Activated CD8-positive, alpha-beta memory T cell treated with anti-CD3 and anti-CD28 coated beads, Interleukin-2, amount 10 ng/mL, durations not matched to agents 7 days and 5 days (primary cell): ENCODE data around the gene IL27RA. TPM values are rescaled to one million over a fixed set of nuclear protein-coding genes. Genes with fewer than 3 reads are reported as not detected.
"Not testable (repeated sequence)": the region's sequence is repeated elsewhere in the genome, so short reads cannot be mapped to it uniquely, and the experiment has no call there.

ENCODE experiments used
- ATAC-seq: fragments of 150-1000 bp; cut with Tn5 transposase; one replicate; pipeline ENCODE4 v1.10.0; 2021; ENCODE audit warnings: moderate library complexity
- CTCF ChIA-PET: fragments of 350-600 bp; sonication (Branson Sonifier 250); formaldehyde crosslinking; loops from one replicate; lab custom pipeline; 2021; ENCODE audit warnings: antibody characterized with exemption; lab: Charles Lee
- DNase-seq: peaks from one replicate; pipeline ENCODE4 v3.0.0-alpha.2; 2020
- H3K27ac Mint-ChIP-seq: one replicate; pipeline ENCODE4 v1.8.0; 2021; ENCODE audit warnings: mild to moderate bottlenecking, mixed read lengths
- H3K27me3 Mint-ChIP-seq: one replicate; pipeline ENCODE4 v1.8.0; 2021; ENCODE audit warnings: mixed read lengths
- H3K36me3 Mint-ChIP-seq: one replicate; pipeline ENCODE4 v1.8.0; 2021; ENCODE audit warnings: mild to moderate bottlenecking, mixed read lengths
- H3K4me1 Mint-ChIP-seq: one replicate; pipeline ENCODE4 v1.8.0; 2021; ENCODE audit warnings: mixed read lengths
- H3K4me3 Mint-ChIP-seq: one replicate; pipeline ENCODE4 v1.8.0; 2021; ENCODE audit warnings: mild to moderate bottlenecking, moderate library complexity, mixed read lengths
- H3K9me3 Mint-ChIP-seq: one replicate; pipeline ENCODE4 v1.8.0; 2022; ENCODE audit warnings: low read depth, mixed read lengths
- total RNA-seq, 2 experiments: library from RNA; stranded (reverse); gene quantifications; one replicate each; pipeline ENCODE4 v1.2.3, GENCODE V29; 2021

Gene IL27RA
- total RNA-seq, 2 experiments from 2014 or later, result 29.7 to 60.3 TPM

- Mint-ChIP-seq H3K4me3 (no peak overlapping the region), H3K27me3 (peaks cover 2% of the 10 kb centered on the region), H3K9me3 (no peaks in the 10 kb centered on the region), H3K27ac (no peak overlapping the region), H3K4me1 (peaks cover 2% of the 10 kb centered on the region), H3K36me3 (peaks cover 35% of the 10 kb centered on the region)
- CTCF ChIA-PET, result interaction anchor here (1.1 to 10.2 kb wide), 4 partner anchors 7 to 173 kb away, joined by 3 to 86 read pairs (median 6); no protein-coding TSS in a partner anchor
- DNase-seq, result no peak
- no peak for ATAC-seq
Measured at GRCh38 chr19:14050512-14050911, 18.9 kb downstream of the IL27RA start.

DNA sequence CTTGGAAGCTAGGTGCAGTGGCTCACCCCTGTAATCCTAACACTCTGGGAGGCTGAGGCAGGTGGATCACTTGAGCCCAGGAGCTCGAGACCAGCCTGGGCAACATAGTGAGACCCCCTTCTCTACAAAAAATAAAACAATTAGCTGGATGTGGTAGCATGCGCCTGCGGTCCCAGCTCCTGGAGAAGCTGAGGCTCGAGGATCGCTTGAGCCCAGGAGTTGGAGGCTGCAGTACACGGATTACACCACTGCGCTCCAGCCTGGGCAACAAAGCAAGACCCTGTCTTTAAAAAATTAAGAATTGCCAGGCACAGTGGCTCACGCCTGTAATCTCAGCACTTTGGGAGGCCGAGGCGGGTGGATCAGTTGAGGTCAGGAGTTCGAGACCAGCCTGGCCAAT is 19.4 kb downstream of the IL27RA start:
- H3K27ac Mint-ChIP-seq, H3K9me3 Mint-ChIP-seq, H3K4me3 Mint-ChIP-seq, DNase-seq, H3K4me1 Mint-ChIP-seq, H3K27me3 Mint-ChIP-seq, ATAC-seq: not testable (repeated sequence)
- CTCF ChIA-PET, result interaction anchor here (1.1 to 10.2 kb wide), 3 partner anchors 8 to 173 kb away, joined by 3 to 86 read pairs (median 3); no protein-coding TSS in a partner anchor
- peaks cover 34% of the 10 kb centered on the region for H3K36me3 Mint-ChIP-seq

DNA sequence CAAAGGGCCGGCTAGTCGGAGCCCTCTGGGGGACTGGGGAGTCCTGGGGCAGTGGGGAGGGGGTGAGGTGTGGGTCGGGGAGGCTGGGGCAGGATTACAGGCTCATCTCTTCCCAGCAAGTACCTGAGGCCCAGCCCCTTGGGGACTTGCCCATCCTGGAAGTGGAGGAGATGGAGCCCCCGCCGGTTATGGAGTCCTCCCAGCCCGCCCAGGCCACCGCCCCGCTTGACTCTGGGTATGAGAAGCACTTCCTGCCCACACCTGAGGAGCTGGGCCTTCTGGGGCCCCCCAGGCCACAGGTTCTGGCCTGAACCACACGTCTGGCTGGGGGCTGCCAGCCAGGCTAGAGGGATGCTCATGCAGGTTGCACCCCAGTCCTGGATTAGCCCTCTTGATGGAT is 20.4 kb downstream of the IL27RA start:
- H3K36me3 Mint-ChIP-seq, result peaks cover 29% of the 10 kb centered on the region
- H3K27me3 Mint-ChIP-seq, result peaks cover 12% of the 10 kb centered on the region
- no peak overlapping the region for H3K27ac Mint-ChIP-seq
- no peak overlapping the region for H3K4me3 Mint-ChIP-seq
- H3K4me1 Mint-ChIP-seq, result no peaks in the 10 kb centered on the region
- H3K9me3 Mint-ChIP-seq, result no peaks in the 10 kb centered on the region
- CTCF ChIA-PET, result interaction anchor here (0.9 to 1.4 kb wide), 3 partner anchors 9 to 180 kb away, joined by 3 to 8 read pairs (median 5); no protein-coding TSS in a partner anchor
- no peak for DNase-seq
- ATAC-seq, result no peak

- H3K27ac Mint-ChIP-seq, result no peak overlapping the region
- ATAC-seq, result no peak
- H3K27me3 Mint-ChIP-seq, result peaks cover 16% of the 10 kb centered on the region
- DNase-seq, result no peak
- peaks cover 29% of the 10 kb centered on the region for H3K36me3 Mint-ChIP-seq
- no peaks in the 10 kb centered on the region for H3K9me3 Mint-ChIP-seq
- CTCF ChIA-PET, result interaction anchor here (0.8 to 1.3 kb wide), 5 partner anchors 10 to 180 kb away, joined by 3 to 8 read pairs (median 5); partner anchors contain the start of gene IL27RA
- H3K4me1 Mint-ChIP-seq, result no peaks in the 10 kb centered on the region
- no peak overlapping the region for H3K4me3 Mint-ChIP-seq
Measured at GRCh38 chr19:14052470-14052869, 20.9 kb downstream of the IL27RA start.

- Mint-ChIP-seq H3K4me1 (peaks cover 3% of the 10 kb centered on the region), H3K27ac (no peak overlapping the region), H3K36me3 (peaks cover 29% of the 10 kb centered on the region), H3K27me3 (peaks cover 21% of the 10 kb centered on the region), H3K4me3 (no peak overlapping the region), H3K9me3 (no peaks in the 10 kb centered on the region)
- DNase-seq, result no peak
- ATAC-seq, result no peak
- CTCF ChIA-PET, result interaction anchor here (0.8 to 1.3 kb wide), 6 partner anchors 9 to 181 kb away, joined by 3 to 8 read pairs (median 4); partner anchors contain the start of genes IL27RA and PALM3
Measured at GRCh38 chr19:14053032-14053431, 21.5 kb downstream of the IL27RA start.

GRCh38 chr19:14053500-14053899 is 21.9 kb downstream of the IL27RA start:
- Mint-ChIP-seq H3K36me3 (peaks cover 25% of the 10 kb centered on the region), H3K27me3 (peaks cover 26% of the 10 kb centered on the region), H3K9me3 (no peaks in the 10 kb centered on the region), H3K27ac (no peak overlapping the region), H3K4me3 (no peak overlapping the region), H3K4me1 (peaks cover 6% of the 10 kb centered on the region)
- DNase-seq (no peak), ATAC-seq (no peak)
- CTCF ChIA-PET, result interaction anchor here (0.9 to 1.3 kb wide), 5 partner anchors 8 to 151 kb away, joined by 3 to 8 read pairs (median 4); partner anchors contain the start of genes IL27RA and PALM3

DNA sequence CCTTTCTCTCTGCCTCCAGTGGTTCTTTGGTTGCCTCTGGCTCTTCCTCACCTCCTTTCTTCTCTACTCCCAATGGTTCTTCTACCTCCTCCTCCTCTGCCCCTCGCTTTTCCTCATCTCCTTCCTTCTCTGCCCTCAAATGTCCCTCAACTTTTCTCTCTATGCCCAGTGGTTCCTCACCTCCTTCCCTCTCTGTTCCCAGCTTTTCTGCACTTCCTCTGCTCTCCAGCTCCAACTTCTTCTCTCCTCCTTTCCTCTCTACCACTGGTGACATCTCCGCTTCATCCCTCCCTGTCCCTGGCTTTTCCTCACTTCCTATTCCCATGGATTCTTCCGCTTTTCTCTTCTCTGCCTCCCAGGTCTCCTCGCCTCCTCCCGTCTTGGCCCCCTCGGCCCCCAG is 22.5 kb downstream of the IL27RA start:
- H3K4me3 Mint-ChIP-seq, result no peak overlapping the region
- peaks cover 12% of the 10 kb centered on the region for H3K4me1 Mint-ChIP-seq
- CTCF ChIA-PET, result interaction anchor here (0.8 to 1.2 kb wide), 5 partner anchors 11 to 183 kb away, joined by 3 read pairs; partner anchors contain the start of gene IL27RA
- DNase-seq (no peak), ATAC-seq (no peak)
- H3K27me3 Mint-ChIP-seq, result peaks cover 32% of the 10 kb centered on the region
- H3K27ac Mint-ChIP-seq, result no peak overlapping the region
- no peaks in the 10 kb centered on the region for H3K9me3 Mint-ChIP-seq
- H3K36me3 Mint-ChIP-seq, result peaks cover 21% of the 10 kb centered on the region

DNA sequence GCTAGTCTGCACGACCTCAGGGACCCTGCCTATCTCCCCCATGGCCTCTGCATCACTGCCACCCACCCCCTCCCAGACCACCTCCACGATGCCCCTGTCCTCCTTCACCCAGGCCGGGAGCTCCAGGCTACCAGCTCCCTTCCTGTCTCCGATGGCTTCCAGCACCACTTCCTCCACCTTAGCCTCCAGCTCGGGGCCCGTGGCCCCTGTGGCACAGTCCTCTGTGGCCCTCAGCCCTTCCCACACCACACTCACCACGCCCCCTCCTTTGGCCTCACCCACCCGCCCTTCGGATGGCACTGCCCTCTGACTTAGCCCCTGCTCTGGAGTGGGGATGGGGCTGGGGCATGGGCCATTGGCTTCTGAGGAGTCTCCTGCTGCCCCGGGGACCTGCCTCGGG is 23.2 kb downstream of the IL27RA start:
- Mint-ChIP-seq H3K4me1 (peaks cover 12% of the 10 kb centered on the region), H3K36me3 (peaks cover 19% of the 10 kb centered on the region), H3K27me3 (peaks cover 37% of the 10 kb centered on the region), H3K27ac (no peak overlapping the region), H3K9me3 (no peaks in the 10 kb centered on the region), H3K4me3 (no peak overlapping the region)
- CTCF ChIA-PET, result interaction anchor here (0.8 to 1.2 kb wide), 5 partner anchors 11 to 183 kb away, joined by 3 read pairs; partner anchors contain the start of gene IL27RA
- no peak for DNase-seq
- no peak for ATAC-seq

GRCh38 chr19:14055396-14055795 is 23.8 kb downstream of the IL27RA start:
- DNase-seq (no peak), ATAC-seq (no peak)
- peaks cover 42% of the 10 kb centered on the region for H3K27me3 Mint-ChIP-seq
- H3K9me3 Mint-ChIP-seq, result no peaks in the 10 kb centered on the region
- peaks cover 12% of the 10 kb centered on the region for H3K4me1 Mint-ChIP-seq
- H3K4me3 Mint-ChIP-seq, result no peak overlapping the region
- H3K27ac Mint-ChIP-seq, result no peak overlapping the region
- CTCF ChIA-PET, result interaction anchor here (1.1 to 7.5 kb wide), 4 partner anchors 7 to 175 kb away, joined by 3 to 118 read pairs (median 25); partner anchors contain the start of gene MISP3
- H3K36me3 Mint-ChIP-seq, result peaks cover 15% of the 10 kb centered on the region

- H3K27me3 Mint-ChIP-seq, result peaks cover 45% of the 10 kb centered on the region
- no peak overlapping the region for H3K27ac Mint-ChIP-seq
- ATAC-seq, result no peak
- CTCF ChIA-PET, result interaction anchor here (0.9 to 7.5 kb wide), 7 partner anchors 8 to 181 kb away, joined by 3 to 118 read pairs (median 3); partner anchors contain the start of gene MISP3
- DNase-seq, result no peak
- no peaks in the 10 kb centered on the region for H3K9me3 Mint-ChIP-seq
- H3K4me3 Mint-ChIP-seq, result no peak overlapping the region
- peaks cover 12% of the 10 kb centered on the region for H3K4me1 Mint-ChIP-seq
- H3K36me3 Mint-ChIP-seq, result peaks cover 14% of the 10 kb centered on the region
Measured at GRCh38 chr19:14056069-14056666, 24.6 kb downstream of the IL27RA start.

- Mint-ChIP-seq H3K4me3 (peak overlapping the region; percentile 3), H3K27me3 (peaks cover 45% of the 10 kb centered on the region), H3K27ac (no peak overlapping the region), H3K9me3 (no peaks in the 10 kb centered on the region), H3K4me1 (peaks cover 12% of the 10 kb centered on the region), H3K36me3 (peaks cover 10% of the 10 kb centered on the region)
- CTCF ChIA-PET, result interaction anchor here (0.7 to 7.5 kb wide), 16 partner anchors 8 to 195 kb away, joined by 3 to 118 read pairs (median 3); partner anchors contain the start of genes IL27RA, MISP3 and PRKACA
- no peak for ATAC-seq
- DNase-seq, result no peak
Measured at GRCh38 chr19:14056741-14057356, 25.3 kb downstream of the IL27RA start.

DNA sequence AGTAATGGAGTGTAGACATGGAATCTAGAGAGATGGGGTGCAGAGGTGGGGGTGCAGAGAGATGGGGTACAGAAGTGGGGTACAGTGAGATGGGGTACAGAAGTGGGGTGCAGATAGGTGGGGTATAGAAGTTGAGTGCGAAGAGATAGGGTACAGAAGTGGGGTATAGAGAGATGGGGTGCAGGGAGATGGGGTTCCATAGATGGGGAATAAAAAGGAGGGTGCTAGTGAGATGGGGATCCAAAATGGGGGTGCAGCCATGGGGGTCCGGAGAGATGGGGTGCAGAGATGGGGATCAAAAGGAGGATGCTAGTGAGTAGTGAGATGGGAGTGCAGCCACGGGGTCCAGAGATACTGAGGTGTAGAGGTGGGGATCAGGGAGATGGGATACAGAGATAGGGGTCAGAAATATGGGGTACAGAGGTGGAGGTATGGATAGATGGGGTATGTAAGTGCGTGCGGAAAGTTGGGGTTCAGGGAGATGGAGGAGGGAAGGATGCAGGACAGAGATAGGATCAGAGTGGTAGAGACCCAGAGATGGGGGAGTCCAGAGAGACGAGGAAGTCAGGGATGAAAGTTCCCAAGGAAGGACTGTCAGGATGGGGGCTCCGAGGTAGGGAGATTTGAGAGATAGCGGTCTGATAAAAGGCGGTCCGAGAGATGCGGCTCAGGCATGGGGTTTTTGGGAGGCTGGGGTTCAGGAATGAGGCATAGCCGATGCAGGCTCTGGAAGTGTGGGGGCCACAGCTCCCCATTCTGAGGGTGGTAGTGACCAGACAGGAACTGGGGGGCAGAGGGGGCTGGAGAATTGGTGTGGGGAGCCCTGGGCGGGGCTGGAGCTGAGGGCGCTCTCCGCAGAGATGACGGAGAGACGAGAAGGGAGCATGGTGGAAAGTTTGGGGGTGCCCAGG is 26.9 kb downstream of the IL27RA start:
- H3K9me3 Mint-ChIP-seq, result no peaks in the 10 kb centered on the region
- DNase-seq (no peak), ATAC-seq (peak; percentile 52)
- H3K4me3 Mint-ChIP-seq, result no peak overlapping the region
- no peak overlapping the region for H3K27ac Mint-ChIP-seq
- H3K27me3 Mint-ChIP-seq, result peaks cover 45% of the 10 kb centered on the region
- H3K4me1 Mint-ChIP-seq, result peaks cover 12% of the 10 kb centered on the region
- no peaks in the 10 kb centered on the region for H3K36me3 Mint-ChIP-seq
- CTCF ChIA-PET, result interaction anchor here (0.7 to 7.5 kb wide), 38 partner anchors 9 to 445 kb away, joined by 3 to 118 read pairs (median 4); partner anchors contain the start of genes ASF1B, DCAF15, IL27RA and MISP3
